HG02623 (cell line): ENCODE data around the gene MYLK4.
A peak's percentile ranks its signal among the peaks of the same experiment; 100 is the strongest.

ENCODE experiments used
- ATAC-seq: cut with Tn5 transposase; IDR thresholded peaks from one replicate; pipeline ENCODE4 v1.9.1; 2021; ENCODE audit warnings: moderate library complexity; ENCODE audit not compliant: unreplicated experiment

MYLK4 gene

GRCh38 chr6:2635911-2636310 lies 114.8 kb downstream of the MYLK4 start:
- ATAC-seq: no peak

- ATAC-seq: peak; percentile 75
These were observed 116.4 kb downstream of the MYLK4 start for GRCh38 chr6:2634139-2634964.

- ATAC-seq: no peak
These were observed 117.0 kb downstream of the MYLK4 start for GRCh38 chr6:2633736-2634135.

GRCh38 chr6:2632976-2633584 lies 117.6 kb downstream of the MYLK4 start:
- no peak for ATAC-seq

- ATAC-seq: no peak
These were observed 118.4 kb downstream of the MYLK4 start for GRCh38 chr6:2632368-2632767.

- ATAC-seq: no peak
These were observed 119.7 kb downstream of the MYLK4 start for GRCh38 chr6:2630891-2631571.

- no peak for ATAC-seq
These were observed 120.4 kb downstream of the MYLK4 start for GRCh38 chr6:2630359-2630758.

GRCh38 chr6:2626401-2626800 lies 124.3 kb downstream of the MYLK4 start:
- no peak for ATAC-seq

- no peak for ATAC-seq
These were observed 125.1 kb downstream of the MYLK4 start for GRCh38 chr6:2625581-2625980.

GRCh38 chr6:2624177-2624576 lies 126.5 kb downstream of the MYLK4 start:
- no peak for ATAC-seq

- ATAC-seq: no peak
These were observed 127.4 kb downstream of the MYLK4 start for GRCh38 chr6:2623295-2623694.

GRCh38 chr6:2622671-2623070 lies 128.1 kb downstream of the MYLK4 start:
- no peak for ATAC-seq

- no peak for ATAC-seq
These were observed 131.1 kb downstream of the MYLK4 start for GRCh38 chr6:2619651-2620050.

- no peak for ATAC-seq
These were observed 133.0 kb downstream of the MYLK4 start for GRCh38 chr6:2617729-2618128.

GRCh38 chr6:2616811-2617210 lies 133.9 kb downstream of the MYLK4 start:
- ATAC-seq: no peak

- no peak for ATAC-seq
These were observed 135.5 kb downstream of the MYLK4 start for GRCh38 chr6:2615251-2615650.

- ATAC-seq: no peak
These were observed 135.9 kb downstream of the MYLK4 start for GRCh38 chr6:2614846-2615245.

GRCh38 chr6:2614155-2614554 lies 136.6 kb downstream of the MYLK4 start:
- ATAC-seq: no peak
